HG03025 (cell line): ENCODE measurements around the gene TBC1D2.

Experiments
- ATAC-seq: cut with Tn5 transposase; IDR thresholded peaks from one replicate; pipeline ENCODE4 v1.9.1; 2021; ENCODE audit warnings: mild to moderate bottlenecking, moderate library complexity; ENCODE audit not compliant: unreplicated experiment, low FRiP score

Gene TBC1D2

GRCh38 chr9:98193336-98193944 is 62.0 kb downstream of the TBC1D2 start:
- ATAC-seq: no peak

- ATAC-seq: peak; percentile 54
Measured at GRCh38 chr9:98192503-98193335, 62.7 kb downstream of the TBC1D2 start, which contains the start of gene CORO2A. Gene CORO2A (minus strand): TSS chr9:98192637. CDS start chr9:98157660, 34,977 bp downstream.

GRCh38 chr9:98191671-98192502 is 63.6 kb downstream of the TBC1D2 start:
- peak; percentile 13 for ATAC-seq

GRCh38 chr9:98191181-98191608 is 64.3 kb downstream of the TBC1D2 start:
- ATAC-seq: no peak

GRCh38 chr9:98190757-98191105 is 64.7 kb downstream of the TBC1D2 start:
- no peak for ATAC-seq

- no peak for ATAC-seq
Measured at GRCh38 chr9:98189412-98189811, 66.0 kb downstream of the TBC1D2 start.

- ATAC-seq: no peak
Measured at GRCh38 chr9:98187926-98188325, 67.5 kb downstream of the TBC1D2 start.

- no peak for ATAC-seq
Measured at GRCh38 chr9:98186236-98186635, 69.2 kb downstream of the TBC1D2 start.

- ATAC-seq: no peak
Measured at GRCh38 chr9:98185611-98186171, 69.8 kb downstream of the TBC1D2 start.

- no peak for ATAC-seq
Measured at GRCh38 chr9:98185021-98185567, 70.4 kb downstream of the TBC1D2 start.

- no peak for ATAC-seq
Measured at GRCh38 chr9:98184326-98184725, 71.1 kb downstream of the TBC1D2 start.

GRCh38 chr9:98182889-98183599 is 72.4 kb downstream of the TBC1D2 start:
- no peak for ATAC-seq

- ATAC-seq: no peak
Measured at GRCh38 chr9:98182069-98182820, 73.2 kb downstream of the TBC1D2 start.

GRCh38 chr9:98181746-98182068 is 73.7 kb downstream of the TBC1D2 start:
- no peak for ATAC-seq

GRCh38 chr9:98180996-98181395 is 74.5 kb downstream of the TBC1D2 start:
- no peak for ATAC-seq

- ATAC-seq: no peak
Measured at GRCh38 chr9:98178874-98179850, 76.3 kb downstream of the TBC1D2 start.

GRCh38 chr9:98176391-98177259 is 78.8 kb downstream of the TBC1D2 start:
- no peak for ATAC-seq
